Measurements from ENCODE around the gene FUZ.

GRCh38 chr19:49763230-49763629 lies 49.9 kb downstream of the FUZ start, which contains the start of gene TSKS:
- TF ChIP-seq POLR2AphosphoS5 (IDR thresholded peaks at IDR 0.05; ENCODE audit: low read depth, low read length): no peak
- TF ChIP-seq TAF1 (IDR thresholded peaks at IDR 0.05; ENCODE audit: borderline replicate concordance, insufficient read depth, low read length): no peak
- no peak for TF ChIP-seq REST (IDR thresholded peaks at IDR 0.05; ENCODE audit: insufficient read depth in 1 of 2, low read depth in 2 of 2, low read length in 2 of 2)
- no peak for TF ChIP-seq FOXP2 (optimal IDR thresholded peaks at IDR 0.05; ENCODE audit: borderline replicate concordance, extremely low read depth, extremely low read length, insufficient read depth)
- no peak for TF ChIP-seq SIN3A (IDR thresholded peaks at IDR 0.05; ENCODE audit: borderline replicate concordance, insufficient read depth, low read length)
